ENCODE data around the gene UBASH3A.

DNA sequence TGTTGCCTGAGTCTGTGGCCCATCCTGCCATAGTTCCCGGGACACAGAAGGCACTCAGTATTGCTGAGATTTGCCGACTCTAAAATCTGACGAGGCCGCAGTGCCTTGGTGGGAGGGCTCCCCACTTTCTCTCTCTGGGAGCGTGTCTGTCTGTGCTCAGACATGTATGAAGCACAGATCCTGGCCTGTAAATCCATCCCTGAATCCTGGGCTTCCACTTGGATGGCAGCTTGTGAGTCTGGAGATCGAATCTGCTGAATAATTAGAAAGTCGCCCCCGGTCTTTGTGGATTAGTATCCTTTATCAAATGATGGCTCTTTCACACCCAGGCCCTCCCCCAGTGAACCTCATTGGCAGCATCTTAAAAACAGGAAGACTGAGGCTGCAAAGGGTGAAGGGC is 10.4 kb downstream of the UBASH3A start:
- TF ChIP-seq EZH2phosphoT487 (IDR thresholded peaks at IDR 0.05; ENCODE audit: borderline replicate concordance, low read depth, low read length), result no peak
- TF ChIP-seq, protein P1, sequence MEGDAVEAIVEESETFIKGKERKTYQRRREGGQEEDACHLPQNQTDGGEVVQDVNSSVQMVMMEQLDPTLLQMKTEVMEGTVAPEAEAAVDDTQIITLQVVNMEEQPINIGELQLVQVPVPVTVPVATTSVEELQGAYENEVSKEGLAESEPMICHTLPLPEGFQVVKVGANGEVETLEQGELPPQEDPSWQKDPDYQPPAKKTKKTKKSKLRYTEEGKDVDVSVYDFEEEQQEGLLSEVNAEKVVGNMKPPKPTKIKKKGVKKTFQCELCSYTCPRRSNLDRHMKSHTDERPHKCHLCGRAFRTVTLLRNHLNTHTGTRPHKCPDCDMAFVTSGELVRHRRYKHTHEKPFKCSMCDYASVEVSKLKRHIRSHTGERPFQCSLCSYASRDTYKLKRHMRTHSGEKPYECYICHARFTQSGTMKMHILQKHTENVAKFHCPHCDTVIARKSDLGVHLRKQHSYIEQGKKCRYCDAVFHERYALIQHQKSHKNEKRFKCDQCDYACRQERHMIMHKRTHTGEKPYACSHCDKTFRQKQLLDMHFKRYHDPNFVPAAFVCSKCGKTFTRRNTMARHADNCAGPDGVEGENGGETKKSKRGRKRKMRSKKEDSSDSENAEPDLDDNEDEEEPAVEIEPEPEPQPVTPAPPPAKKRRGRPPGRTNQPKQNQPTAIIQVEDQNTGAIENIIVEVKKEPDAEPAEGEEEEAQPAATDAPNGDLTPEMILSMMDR (conservative IDR thresholded peaks at IDR 0.05; ENCODE audit: low read length), result no peak
